Endothelial cell of umbilical vein (primary cell): ENCODE measurements around the gene TDRD7. TPM values are rescaled to one million over a fixed set of nuclear protein-coding genes. Genes with fewer than 3 reads are reported as not detected.

Experiments used
- BruUV-seq: library from RNA; stranded (reverse); fragments of 400-500 nt; replicated peaks from 2 replicates; lab custom pipeline; 2021; lab: Mats Ljungman, UMichigan
- CTCF ChIA-PET: fragments of 300-600, 350-600 bp; sonication (Branson Sonifier 250); formaldehyde crosslinking; loops from one replicate; lab custom pipeline; 2021; ENCODE audit warnings: antibody characterized with exemption, inconsistent platforms; lab: Charles Lee
- POLR2A ChIA-PET: fragments of 300-600, 350-600 bp; sonication (Branson Sonifier 250); formaldehyde crosslinking; loops from one replicate; lab custom pipeline; 2021; ENCODE audit warnings: antibody characterized with exemption, inconsistent platforms; lab: Charles Lee
- DNase-seq: peaks from one replicate; pipeline ENCODE4 v3.0.0-alpha.2; 2011; ENCODE audit warnings: low read depth, low spot score
- FAIRE-seq: peaks from 2 replicates; lab custom pipeline; 2011; peaks lifted over from hg19 to GRCh38; lab: Jason Lieb, UNC
- H2AFZ ChIP-seq: 2 replicates; pipeline ENCODE4 v1.6.0; 2012; ENCODE audit warnings: low read depth, low read length, control low read depth, inconsistent platforms
- H3K27ac ChIP-seq: 2 replicates; pipeline ENCODE4 v1.5.1; 2011; ENCODE audit warnings: low read depth, mild to moderate bottlenecking, control low read depth, low read length, moderate library complexity; ENCODE audit not compliant: insufficient read depth
- H3K27me3 ChIP-seq, 2 experiments: 2 replicates each; pipeline versions ENCODE4 v1.6.0 to v1.6.1; 2011; ENCODE audit warnings: low read length in 2 of 2, mixed read lengths in 1 of 2; ENCODE audit not compliant: control insufficient read depth in 2 of 2, insufficient read depth in 2 of 2
- H3K36me3 ChIP-seq, 2 experiments: 2 replicates in 1 of 2; 3 replicates in 1 of 2; pipeline ENCODE4 v1.5.1; 2011; ENCODE audit warnings: low read length in 2 of 2, mild to moderate bottlenecking in 1 of 2, moderate library complexity in 1 of 2; ENCODE audit not compliant: control insufficient read depth in 2 of 2, insufficient read depth in 2 of 2; ENCODE audit errors: extremely low read depth in 1 of 2
- H3K4me1 ChIP-seq: 3 replicates; pipeline ENCODE4 v1.5.1; 2011; ENCODE audit warnings: mild to moderate bottlenecking, low read length; ENCODE audit not compliant: control insufficient read depth, insufficient read depth; ENCODE audit errors: extremely low read depth
- H3K4me2 ChIP-seq: 2 replicates; pipeline ENCODE4 v1.6.1; 2011; ENCODE audit warnings: low read length, control low read depth, mixed read lengths; ENCODE audit not compliant: insufficient read depth
- H3K4me3 ChIP-seq, 3 experiments: fragments of 200-600 bp in 1 of 3; sonication (generic), shearing (Covaris generic) in 1 of 3; replicated peaks in 1 of 3; 2 replicates each; pipeline ENCODE4 v1.5.1; 2011 to 2016; ENCODE audit warnings: control low read depth in 3 of 3, low read length in 3 of 3, mild to moderate bottlenecking in 2 of 3, inconsistent platforms in 1 of 3, low read depth in 1 of 3, moderate library complexity in 1 of 3; ENCODE audit not compliant: insufficient read depth in 1 of 3
- H3K79me2 ChIP-seq: 2 replicates; pipeline ENCODE4 v1.6.0; 2012; ENCODE audit warnings: low read length, inconsistent platforms; ENCODE audit not compliant: control insufficient read depth, insufficient read depth
- H3K9ac ChIP-seq: replicated peaks from 2 replicates; pipeline ENCODE3; 2011; ENCODE audit warnings: low read length, control low read depth; ENCODE audit not compliant: insufficient read depth; ENCODE audit errors: extremely low read depth
- H3K9me1 ChIP-seq: replicated peaks from 3 replicates; pipeline ENCODE4 v1.6.0; 2011; ENCODE audit warnings: mild to moderate bottlenecking, low read length; ENCODE audit not compliant: control insufficient read depth, insufficient read depth; ENCODE audit errors: extremely low read depth
- H3K9me3 ChIP-seq: replicated peaks from 2 replicates; pipeline ENCODE4 v1.5.1; 2012; ENCODE audit warnings: low read length, inconsistent platforms; ENCODE audit not compliant: control insufficient read depth, insufficient read depth
- H4K20me1 ChIP-seq: replicated peaks from 2 replicates; pipeline ENCODE3; 2011; ENCODE audit warnings: mild to moderate bottlenecking, low read length; ENCODE audit not compliant: control insufficient read depth, insufficient read depth; ENCODE audit errors: extremely low read depth
- EZH2 ChIP-seq: IDR thresholded peaks from 2 replicates; pipeline ENCODE4 v1.6.1; 2012; ENCODE audit warnings: borderline replicate concordance, low read depth, mild to moderate bottlenecking, moderate library complexity, low read length, inconsistent platforms; ENCODE audit not compliant: severe bottlenecking
- FOS ChIP-seq: IDR thresholded peaks from 2 replicates; pipeline ENCODE4 v1.6.1; 2011; ENCODE audit warnings: mild to moderate bottlenecking, low read length, moderate library complexity, borderline replicate concordance; ENCODE audit not compliant: insufficient read depth
- GATA2 ChIP-seq: IDR thresholded peaks from 2 replicates; pipeline ENCODE4 v1.7.0; 2011; ENCODE audit warnings: low read depth, mild to moderate bottlenecking, moderate library complexity, mixed read lengths, low read length; ENCODE audit not compliant: insufficient read length, insufficient read depth
- JUN ChIP-seq: IDR thresholded peaks from 2 replicates; pipeline ENCODE4 v1.6.1; 2011; ENCODE audit warnings: borderline replicate concordance, low read depth; ENCODE audit not compliant: insufficient read length, insufficient read depth
- MAX ChIP-seq: IDR thresholded peaks from 2 replicates; pipeline ENCODE4 v1.6.1; 2011; ENCODE audit not compliant: insufficient read depth, insufficient read length
- MYC ChIP-seq: IDR thresholded peaks from one replicate; pipeline ENCODE4 v1.6.1; 2011; ENCODE audit warnings: mild to moderate bottlenecking, low read depth, low read length
- POLR2A ChIP-seq: IDR thresholded peaks from 2 replicates; pipeline ENCODE4 v1.6.1; 2012; ENCODE audit warnings: low read depth, mild to moderate bottlenecking, control low read depth, low read length
- POLR2AphosphoS5 ChIP-seq: IDR thresholded peaks from 2 replicates; pipeline ENCODE4 v1.6.1; 2012; ENCODE audit warnings: low read depth, mild to moderate bottlenecking, control low read depth, low read length, moderate library complexity; ENCODE audit not compliant: insufficient read depth
- dilution Hi-C: fragments of 300-500 bp; cut with MboI; formaldehyde crosslinking; loops from one replicate; pipeline ENCODE4 v1.15.0; 2019; ENCODE audit warnings: low sequenced_read_pairs; ENCODE audit not compliant: extremely low pct_ligation_motif_present
- intact Hi-C: fragments of 100-400 bp; cut with micrococcal nuclease; formaldehyde crosslinking; loops from one replicate; pipeline ENCODE4 v1.10.0; 2022
- polyA plus RNA-seq, 4 experiments: library from polyadenylated mRNA; depleted of rRNA in 3 of 4; stranded (reverse) in 3 of 4; unstranded in 1 of 4; fragments of >200 nt; gene quantifications; 2 replicates each; pipeline versions ENCODE4 v1.2.1 to v1.2.3, GENCODE V29; 2011 to 2012; ENCODE audit warnings: missing spikeins in 1 of 4
- total RNA-seq: library from RNA; stranded (reverse); gene quantifications from 2 replicates; pipeline ENCODE4 v1.2.3, GENCODE V29; 2021
- TF ChIP-seq, protein P1 (sequence below), 2 donors: IDR thresholded peaks; 1 replicate in 1 of 2; 2 replicates in 1 of 2; pipeline ENCODE4 v1.5.1; 2011; ENCODE audit warnings: low read length in 2 of 2, mild to moderate bottlenecking in 2 of 2, moderate library complexity in 2 of 2, control low read depth in 1 of 2, inconsistent platforms in 1 of 2, low read depth in 1 of 2; ENCODE audit not compliant: insufficient read depth in 1 of 2; ENCODE audit errors: extremely low read depth in 1 of 2

The TDRD7 gene
- total and polyA plus RNA-seq, 2 donors (not counting 3 experiments of a cell fraction or from before 2014, with no cell fraction given): 4.9 to 11.5 TPM

- no peaks in the 10 kb centered on the region for H3K9me3 ChIP-seq
- H3K9me1 ChIP-seq: no peaks in the 10 kb centered on the region
- ChIA-PET CTCF (interaction anchor here (1.2 to 3.6 kb wide), 2 partner anchors 63 to 67 kb away, joined by 4 to 13 read pairs; no protein-coding TSS in a partner anchor), POLR2A (no interaction called here)
- H3K4me2 ChIP-seq: no peak overlapping the region
- no peaks in the 10 kb centered on the region for H3K79me2 ChIP-seq
- no peaks in the 10 kb centered on the region for H3K4me1 ChIP-seq
- H3K27me3 ChIP-seq: peaks cover 4 to 16% of the 10 kb centered on the region in 2 experiments
- intact Hi-C loops: no loop called here
- no peak overlapping the region for H3K4me3 ChIP-seq
- no peaks in the 10 kb centered on the region for H4K20me1 ChIP-seq
- no TSS peak for BruUV-seq
- no peak overlapping the region for H3K27ac ChIP-seq
- H3K9ac ChIP-seq: no peak overlapping the region
- H3K36me3 ChIP-seq: no peaks in the 10 kb centered on the region
- DNase-seq: no peak
- no peak for FAIRE-seq
- no peak overlapping the region for H2AFZ ChIP-seq
- dilution Hi-C loops: no loop called here
- no peak for TF ChIP-seq POLR2A
- TF ChIP-seq MYC: no peak
- TF ChIP-seq, protein P1, sequence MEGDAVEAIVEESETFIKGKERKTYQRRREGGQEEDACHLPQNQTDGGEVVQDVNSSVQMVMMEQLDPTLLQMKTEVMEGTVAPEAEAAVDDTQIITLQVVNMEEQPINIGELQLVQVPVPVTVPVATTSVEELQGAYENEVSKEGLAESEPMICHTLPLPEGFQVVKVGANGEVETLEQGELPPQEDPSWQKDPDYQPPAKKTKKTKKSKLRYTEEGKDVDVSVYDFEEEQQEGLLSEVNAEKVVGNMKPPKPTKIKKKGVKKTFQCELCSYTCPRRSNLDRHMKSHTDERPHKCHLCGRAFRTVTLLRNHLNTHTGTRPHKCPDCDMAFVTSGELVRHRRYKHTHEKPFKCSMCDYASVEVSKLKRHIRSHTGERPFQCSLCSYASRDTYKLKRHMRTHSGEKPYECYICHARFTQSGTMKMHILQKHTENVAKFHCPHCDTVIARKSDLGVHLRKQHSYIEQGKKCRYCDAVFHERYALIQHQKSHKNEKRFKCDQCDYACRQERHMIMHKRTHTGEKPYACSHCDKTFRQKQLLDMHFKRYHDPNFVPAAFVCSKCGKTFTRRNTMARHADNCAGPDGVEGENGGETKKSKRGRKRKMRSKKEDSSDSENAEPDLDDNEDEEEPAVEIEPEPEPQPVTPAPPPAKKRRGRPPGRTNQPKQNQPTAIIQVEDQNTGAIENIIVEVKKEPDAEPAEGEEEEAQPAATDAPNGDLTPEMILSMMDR (IDR thresholded peaks at IDR 0.05; ENCODE audit: extremely low read depth in 1 of 2, insufficient read depth in 1 of 2, low read depth in 1 of 2, low read length in 2 of 2): no peak
- no peak for TF ChIP-seq FOS
- no peak for TF ChIP-seq POLR2AphosphoS5
- TF ChIP-seq MAX: no peak
- no peak for TF ChIP-seq JUN
- no peak for TF ChIP-seq GATA2
- no peak for TF ChIP-seq EZH2
Measured at GRCh38 chr9:97535771-97536170, 123.9 kb downstream of the TDRD7 start.
